A673 (cell line): ENCODE measurements around the gene HAUS7.

Experiments used
- CTCF ChIP-seq: fragments of 300-800, 200-600 bp; sonication (generic); conservative IDR thresholded peaks from 2 replicates; pipeline ENCODE4 v1.5.1; 2017; ENCODE audit warnings: low read depth, mild to moderate bottlenecking, antibody characterized with exemption, low read length, moderate library complexity, mixed read lengths
- EZH2 ChIP-seq: fragments of 200-600 bp; sonication (generic); IDR thresholded peaks from 2 replicates; pipeline ENCODE4 v1.6.1; 2017; ENCODE audit warnings: borderline replicate concordance, low read depth, mild to moderate bottlenecking, mixed read lengths, antibody characterized with exemption, low read length; ENCODE audit not compliant: poor library complexity, severe bottlenecking

- TF ChIP-seq CTCF (no peak), EZH2 (no peak)
Observed at GRCh38 chrX:153504445-153505016, 34.2 kb upstream of the HAUS7 start.
